ENCODE results near the gene MIX23.

MIX23 gene

GRCh38 chr3:122351612-122352011 is 31.4 kb downstream of the MIX23 start:
- DNase-seq (ENCODE audit: low read depth in 2 of 2), result no peak

DNA sequence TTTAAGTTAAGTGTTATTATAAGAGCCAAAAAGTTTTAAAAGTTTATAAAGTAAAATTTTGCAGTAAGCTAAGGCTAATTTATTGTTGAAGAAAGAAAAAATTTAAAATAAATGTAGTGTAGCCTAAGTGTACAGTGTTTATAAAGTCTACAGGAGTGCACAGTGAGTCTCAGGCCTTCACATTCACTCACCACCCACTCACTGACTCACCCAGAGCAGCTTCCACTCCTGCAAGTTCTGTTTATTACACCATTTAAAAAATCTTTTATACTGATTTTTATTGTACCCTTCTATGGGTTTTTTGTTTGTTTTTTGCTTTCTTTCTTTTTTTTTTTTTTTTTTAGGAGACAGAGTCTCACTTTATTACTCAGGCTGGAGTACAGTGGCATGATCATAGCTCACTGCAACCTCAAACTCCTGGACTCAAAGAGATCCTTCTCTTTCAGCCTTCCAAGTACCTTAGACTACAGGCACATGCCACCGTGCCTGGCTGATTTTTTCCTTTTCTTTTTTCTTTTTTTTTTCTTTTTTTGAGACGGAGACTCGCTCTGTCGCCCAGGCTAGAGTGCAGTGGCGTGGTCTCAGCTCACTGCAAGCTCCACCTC is 32.1 kb downstream of the MIX23 start:
- no peak for DNase-seq (ENCODE audit: low read depth in 2 of 2)

DNA sequence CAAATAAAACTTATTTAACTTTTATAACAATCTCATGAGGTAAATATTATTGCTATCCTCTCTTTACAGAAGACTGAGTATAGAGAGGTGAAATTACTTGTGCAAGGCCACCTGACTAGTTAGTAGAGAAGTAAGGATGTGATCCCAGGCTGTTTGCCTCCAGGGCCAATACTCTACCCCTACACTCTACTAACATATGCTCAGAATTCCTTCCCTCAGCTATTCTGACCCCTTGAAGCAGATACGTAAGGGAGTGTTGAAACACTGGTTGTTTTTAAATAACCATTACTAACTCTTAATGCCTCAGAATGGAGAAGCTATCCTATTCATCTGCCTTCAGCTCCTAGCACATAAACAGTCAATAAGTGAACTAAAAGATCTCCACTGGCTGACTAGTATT is 33.9 kb downstream of the MIX23 start:
- no peak for DNase-seq (ENCODE audit: low read depth in 2 of 2)

- DNase-seq (ENCODE audit: low read depth in 2 of 2), result no peak
Measured at GRCh38 chr3:122343654-122344053, 39.4 kb downstream of the MIX23 start.

DNA sequence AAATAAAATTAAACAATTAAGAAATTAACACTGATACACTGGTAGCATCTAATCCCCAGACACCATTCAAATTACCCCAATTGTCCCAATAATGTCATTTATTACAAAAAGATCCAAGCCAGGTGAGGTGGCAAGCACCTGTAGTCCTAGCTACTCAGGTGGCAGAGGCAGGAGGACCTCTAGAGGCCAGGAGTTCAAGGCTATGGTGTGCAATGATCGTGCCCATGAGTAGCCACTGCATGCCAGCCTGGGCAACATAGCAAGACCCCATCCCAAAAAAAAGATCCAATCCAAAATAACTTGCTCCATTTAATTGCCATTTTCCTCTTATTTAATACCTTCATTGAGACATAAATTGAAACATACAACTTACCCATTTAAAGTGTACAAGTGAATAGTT is 40.2 kb downstream of the MIX23 start:
- DNase-seq (ENCODE audit: low read depth in 2 of 2), result no peak

DNA sequence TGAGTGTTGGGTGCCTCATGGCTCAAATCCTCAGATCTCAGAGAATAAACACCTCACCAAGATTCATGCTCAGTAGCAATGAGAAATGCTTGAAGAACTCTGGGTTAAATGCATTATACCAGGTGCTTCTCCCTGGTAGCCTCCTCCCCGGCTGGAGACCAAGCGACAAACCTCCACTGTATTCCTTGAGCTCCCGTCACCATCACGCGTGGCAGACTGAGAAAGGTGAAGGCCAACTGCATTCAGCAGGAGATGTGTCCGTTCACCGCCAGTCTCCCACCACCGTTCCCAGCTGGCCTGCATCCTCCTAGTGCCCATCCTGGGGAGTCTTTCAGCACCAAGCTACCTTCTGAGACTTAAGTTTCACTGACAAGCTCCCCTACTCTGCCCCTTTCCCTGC is 50.5 kb downstream of the MIX23 start:
- DNase-seq (ENCODE audit: low read depth in 2 of 2), result no peak

- DNase-seq (ENCODE audit: low read depth in 2 of 2), result no peak
Measured at GRCh38 chr3:122331886-122332285, 51.1 kb downstream of the MIX23 start.

DNA sequence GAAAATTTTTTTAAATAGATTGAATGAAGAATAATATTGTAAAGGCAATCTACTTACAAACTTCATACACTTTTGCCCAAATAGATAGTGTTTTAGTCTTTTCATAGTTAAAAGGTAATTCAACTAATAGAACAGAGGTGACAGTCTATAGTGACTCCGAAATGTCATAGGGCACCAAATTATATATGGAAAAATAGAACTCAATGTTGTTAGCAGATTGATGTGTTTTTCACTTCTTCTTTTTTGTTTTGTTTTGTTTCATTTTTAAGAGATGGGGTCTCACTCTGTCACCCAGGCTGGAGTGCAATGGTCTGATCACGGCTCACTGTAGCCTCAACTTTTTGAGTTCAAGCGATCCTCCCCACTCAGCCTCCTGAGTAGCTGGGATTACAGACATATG is 57.3 kb downstream of the MIX23 start:
- DNase-seq (ENCODE audit: low read depth in 2 of 2), result no peak

- DNase-seq (ENCODE audit: low read depth in 2 of 2), result no peak
Measured at GRCh38 chr3:122324871-122325323, 58.1 kb downstream of the MIX23 start, which contains the start of gene CSTA. CSTA (plus strand) TSS chr3:122325248; CDS start chr3:122325293, 45 bp downstream.

DNA sequence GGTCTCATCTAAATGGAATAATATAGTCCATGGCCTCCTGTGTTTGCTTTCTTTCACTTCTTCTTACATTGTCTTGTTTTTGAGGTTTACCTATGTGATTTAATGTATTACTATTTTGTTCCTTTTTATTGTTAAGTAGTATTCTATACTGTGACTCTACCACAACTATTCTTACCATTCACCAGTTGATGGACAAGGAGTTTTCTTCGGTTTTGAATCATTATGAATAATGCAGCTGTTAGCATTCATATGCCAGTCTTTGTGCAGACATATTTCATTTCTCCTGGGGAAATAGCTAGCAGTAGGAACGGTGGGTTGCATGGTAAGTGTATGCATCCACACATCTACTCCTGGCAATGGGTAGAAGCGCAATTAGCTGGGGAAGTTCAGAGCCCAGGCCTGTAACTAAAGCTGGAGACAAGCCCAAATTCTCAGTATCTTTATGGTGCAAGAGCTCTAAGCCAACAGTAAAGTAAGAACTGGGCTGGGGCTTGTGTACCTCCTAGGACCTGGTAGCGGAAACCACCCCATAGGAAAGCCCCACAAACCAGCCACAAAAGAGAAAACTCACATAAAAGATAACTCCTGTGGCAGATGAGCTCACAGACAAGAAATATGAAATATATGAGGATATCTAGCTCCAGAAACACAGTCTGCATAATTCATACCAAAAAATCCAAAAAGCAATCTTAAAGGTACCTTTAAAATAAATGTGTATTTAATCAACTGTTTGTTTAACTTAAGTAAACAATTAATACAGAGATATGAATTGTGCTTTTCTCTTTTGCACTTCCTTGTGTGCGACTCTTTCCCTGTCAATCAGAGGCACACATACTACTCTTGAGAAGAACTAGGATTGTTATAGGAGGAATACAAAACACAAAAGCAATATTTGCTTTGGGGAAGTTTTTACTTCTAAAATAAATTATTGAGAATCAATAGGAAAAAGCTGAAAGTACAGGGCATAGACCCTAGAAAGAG is 60.6 kb downstream of the MIX23 start:
- DNase-seq (ENCODE audit: low read depth in 2 of 2), result no peak

DNA sequence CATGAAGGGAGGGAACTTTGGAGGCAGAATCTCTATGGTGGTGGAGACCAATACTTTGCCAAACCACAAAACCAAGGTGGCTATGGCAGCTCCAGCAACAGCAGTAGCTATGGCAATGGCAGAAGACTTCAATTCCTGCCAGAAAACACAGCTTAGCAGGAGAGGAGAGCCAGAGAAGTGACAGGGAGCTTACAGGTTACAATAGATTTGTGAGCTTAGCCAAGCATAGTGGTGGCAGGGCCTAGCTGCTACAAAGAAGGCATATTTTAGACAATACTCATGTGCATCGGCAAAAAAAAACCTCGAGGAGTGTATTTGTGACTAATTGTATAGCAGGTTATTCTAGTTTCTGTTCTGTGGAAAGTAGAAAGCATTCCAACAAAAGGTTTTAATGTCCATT is 64.4 kb downstream of the MIX23 start:
- DNase-seq (ENCODE audit: low read depth in 2 of 2), result no peak

DNA sequence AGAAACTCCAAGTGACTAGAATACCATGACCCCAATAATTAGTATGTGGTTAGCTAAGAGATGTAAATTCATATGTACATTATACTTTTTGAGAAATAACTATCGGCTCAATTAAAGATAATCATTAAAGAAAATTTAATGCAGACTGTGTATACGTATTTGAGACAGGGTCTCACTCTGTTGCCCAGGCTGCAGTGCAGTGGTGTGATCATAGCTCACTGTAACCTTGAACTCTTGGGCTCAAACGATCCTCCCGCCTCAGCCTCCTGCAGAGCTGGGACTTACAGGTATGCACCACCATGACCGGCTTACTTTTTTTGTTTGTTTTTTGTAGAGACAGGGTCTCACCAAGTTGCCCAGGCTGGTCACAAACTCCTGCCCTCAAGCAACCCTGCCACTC is 66.7 kb downstream of the MIX23 start:
- no peak for DNase-seq (ENCODE audit: low read depth in 2 of 2)

DNA sequence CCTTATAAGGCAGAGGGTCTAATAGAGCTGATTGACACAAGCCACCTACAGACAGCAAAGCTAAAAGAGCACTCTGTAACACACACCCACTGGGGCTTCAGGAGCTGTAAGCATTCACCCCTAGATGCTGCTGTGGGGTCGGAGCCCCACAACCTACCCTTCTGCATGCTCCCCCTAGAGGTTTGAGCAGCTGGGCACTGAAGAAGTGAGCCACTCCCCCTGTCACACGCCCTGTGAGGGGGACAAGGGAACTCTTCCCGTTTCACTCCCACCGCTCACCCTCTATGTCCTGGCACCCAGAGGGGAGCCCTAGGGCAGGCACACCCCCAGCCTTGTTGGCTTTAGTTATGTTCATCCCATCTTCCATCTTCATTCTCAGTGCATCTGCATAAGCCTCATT is 67.4 kb downstream of the MIX23 start:
- DNase-seq (ENCODE audit: low read depth in 2 of 2), result no peak

GRCh38 chr3:122314228-122314876 is 68.7 kb downstream of the MIX23 start:
- no peak for DNase-seq (ENCODE audit: low read depth in 2 of 2)

- no peak for DNase-seq (ENCODE audit: low read depth in 2 of 2)
Measured at GRCh38 chr3:122313281-122313680, 69.8 kb downstream of the MIX23 start.

DNA sequence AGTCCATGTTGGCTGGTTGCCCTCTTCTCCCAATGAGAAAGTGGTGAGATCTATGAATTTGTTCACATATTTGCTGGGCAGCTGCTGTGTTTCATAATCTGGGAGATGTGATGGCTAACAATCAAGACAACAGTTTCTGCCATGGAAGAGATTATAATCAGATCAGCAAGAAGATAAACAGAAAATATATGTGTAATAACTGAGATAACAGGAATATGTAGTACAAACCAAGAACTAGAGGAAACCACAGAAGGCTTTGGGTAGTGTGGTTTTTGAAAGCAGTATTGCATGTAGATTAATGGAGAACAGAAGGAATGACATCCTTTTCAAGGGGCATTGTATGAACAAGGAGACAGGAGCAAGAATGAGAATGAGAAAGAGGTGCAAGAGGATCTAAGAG is 70.2 kb downstream of the MIX23 start:
- no peak for DNase-seq (ENCODE audit: low read depth in 2 of 2)

GRCh38 chr3:122310361-122310760 is 72.7 kb downstream of the MIX23 start:
- no peak for DNase-seq (ENCODE audit: low read depth in 2 of 2)
